Astrocyte (in vitro differentiated cells and primary cell): Measurements from ENCODE around the gene NOG.

Experiments used
- EZH2 ChIP-seq: IDR thresholded peaks from 2 replicates; pipeline ENCODE4 v1.6.1; 2012; ENCODE audit warnings: mild to moderate bottlenecking, low read length, inconsistent platforms; ENCODE audit not compliant: insufficient read depth
- TF ChIP-seq, protein P1 (sequence below): IDR thresholded peaks from 2 replicates; pipeline ENCODE4 v1.5.1; 2011; ENCODE audit warnings: low read depth, mild to moderate bottlenecking, inconsistent platforms, low read length, moderate library complexity; ENCODE audit not compliant: insufficient read depth

DNA sequence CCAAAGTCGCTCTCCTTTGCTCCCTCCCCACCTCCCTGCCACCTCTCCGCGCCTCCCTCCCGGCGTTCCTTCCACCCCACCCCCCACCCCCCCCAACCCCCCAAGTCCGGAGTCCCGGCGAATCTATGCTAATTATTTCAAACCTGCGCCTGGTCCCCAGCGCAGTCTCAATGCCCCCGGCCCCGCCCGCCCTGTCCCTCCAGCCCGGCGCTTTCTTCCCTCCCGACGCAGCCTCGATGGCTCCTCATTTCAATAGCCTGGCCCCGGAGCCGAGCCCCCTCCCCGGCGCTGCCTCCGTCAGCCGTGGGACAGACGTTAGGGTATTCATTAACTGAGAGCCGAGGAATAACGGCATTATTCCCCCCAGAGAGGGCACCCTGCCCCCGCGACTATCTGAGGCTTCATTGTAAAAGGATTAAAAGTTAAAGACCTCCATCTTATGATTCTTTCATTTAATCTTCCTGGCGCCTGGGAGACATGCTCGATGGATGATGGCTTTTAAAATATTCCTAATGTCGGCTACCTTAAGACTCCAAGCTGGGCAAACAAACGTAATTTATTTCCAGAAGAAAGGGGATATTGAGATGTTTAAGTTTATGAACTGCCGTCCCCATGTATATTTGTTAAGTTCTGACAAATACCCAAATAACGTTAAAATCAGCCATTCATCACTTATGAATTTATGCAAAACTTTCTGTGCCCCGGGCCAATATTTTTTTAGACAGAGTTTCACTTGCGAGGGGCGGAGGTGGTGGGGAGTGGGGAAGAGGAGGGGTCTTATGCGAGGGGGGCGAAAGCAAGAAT, 3.4 kb downstream of the NOG start:
- TF ChIP-seq, protein P1, sequence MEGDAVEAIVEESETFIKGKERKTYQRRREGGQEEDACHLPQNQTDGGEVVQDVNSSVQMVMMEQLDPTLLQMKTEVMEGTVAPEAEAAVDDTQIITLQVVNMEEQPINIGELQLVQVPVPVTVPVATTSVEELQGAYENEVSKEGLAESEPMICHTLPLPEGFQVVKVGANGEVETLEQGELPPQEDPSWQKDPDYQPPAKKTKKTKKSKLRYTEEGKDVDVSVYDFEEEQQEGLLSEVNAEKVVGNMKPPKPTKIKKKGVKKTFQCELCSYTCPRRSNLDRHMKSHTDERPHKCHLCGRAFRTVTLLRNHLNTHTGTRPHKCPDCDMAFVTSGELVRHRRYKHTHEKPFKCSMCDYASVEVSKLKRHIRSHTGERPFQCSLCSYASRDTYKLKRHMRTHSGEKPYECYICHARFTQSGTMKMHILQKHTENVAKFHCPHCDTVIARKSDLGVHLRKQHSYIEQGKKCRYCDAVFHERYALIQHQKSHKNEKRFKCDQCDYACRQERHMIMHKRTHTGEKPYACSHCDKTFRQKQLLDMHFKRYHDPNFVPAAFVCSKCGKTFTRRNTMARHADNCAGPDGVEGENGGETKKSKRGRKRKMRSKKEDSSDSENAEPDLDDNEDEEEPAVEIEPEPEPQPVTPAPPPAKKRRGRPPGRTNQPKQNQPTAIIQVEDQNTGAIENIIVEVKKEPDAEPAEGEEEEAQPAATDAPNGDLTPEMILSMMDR: no peak
- no peak for TF ChIP-seq EZH2
